Endothelial cell of umbilical vein (primary cell): Measurements from ENCODE around the gene DPYSL4. TPM values are rescaled to one million over a fixed set of nuclear protein-coding genes. Genes with fewer than 3 reads are reported as not detected.

Experiments
- BruUV-seq: library from RNA; stranded (reverse); fragments of 400-500 nt; replicated peaks from 2 replicates; lab custom pipeline; 2021; lab: Mats Ljungman, UMichigan
- CTCF ChIA-PET: fragments of 300-600, 350-600 bp; sonication (Branson Sonifier 250); formaldehyde crosslinking; loops from one replicate; lab custom pipeline; 2021; ENCODE audit warnings: antibody characterized with exemption, inconsistent platforms; lab: Charles Lee
- POLR2A ChIA-PET: fragments of 300-600, 350-600 bp; sonication (Branson Sonifier 250); formaldehyde crosslinking; loops from one replicate; lab custom pipeline; 2021; ENCODE audit warnings: antibody characterized with exemption, inconsistent platforms; lab: Charles Lee
- DNase-seq: peaks from one replicate; pipeline ENCODE4 v3.0.0-alpha.2; 2011; ENCODE audit warnings: low read depth, low spot score
- FAIRE-seq: peaks from 2 replicates; lab custom pipeline; 2011; peaks lifted over from hg19 to GRCh38; lab: Jason Lieb, UNC
- H2AFZ ChIP-seq: 2 replicates; pipeline ENCODE4 v1.6.0; 2012; ENCODE audit warnings: low read depth, low read length, control low read depth, inconsistent platforms
- H3K27ac ChIP-seq: 2 replicates; pipeline ENCODE4 v1.5.1; 2011; ENCODE audit warnings: low read depth, mild to moderate bottlenecking, control low read depth, low read length, moderate library complexity; ENCODE audit not compliant: insufficient read depth
- H3K27me3 ChIP-seq, 2 experiments: 2 replicates each; pipeline versions ENCODE4 v1.6.0 to v1.6.1; 2011; ENCODE audit warnings: low read length in 2 of 2, mixed read lengths in 1 of 2; ENCODE audit not compliant: control insufficient read depth in 2 of 2, insufficient read depth in 2 of 2
- H3K36me3 ChIP-seq, 2 experiments: 2 replicates in 1 of 2; 3 replicates in 1 of 2; pipeline ENCODE4 v1.5.1; 2011; ENCODE audit warnings: low read length in 2 of 2, mild to moderate bottlenecking in 1 of 2, moderate library complexity in 1 of 2; ENCODE audit not compliant: control insufficient read depth in 2 of 2, insufficient read depth in 2 of 2; ENCODE audit errors: extremely low read depth in 1 of 2
- H3K4me1 ChIP-seq: 3 replicates; pipeline ENCODE4 v1.5.1; 2011; ENCODE audit warnings: mild to moderate bottlenecking, low read length; ENCODE audit not compliant: control insufficient read depth, insufficient read depth; ENCODE audit errors: extremely low read depth
- H3K4me2 ChIP-seq: 2 replicates; pipeline ENCODE4 v1.6.1; 2011; ENCODE audit warnings: low read length, control low read depth, mixed read lengths; ENCODE audit not compliant: insufficient read depth
- H3K4me3 ChIP-seq, 3 experiments: fragments of 200-600 bp in 1 of 3; sonication (generic), shearing (Covaris generic) in 1 of 3; replicated peaks in 1 of 3; 2 replicates each; pipeline ENCODE4 v1.5.1; 2011 to 2016; ENCODE audit warnings: control low read depth in 3 of 3, low read length in 3 of 3, mild to moderate bottlenecking in 2 of 3, inconsistent platforms in 1 of 3, low read depth in 1 of 3, moderate library complexity in 1 of 3; ENCODE audit not compliant: insufficient read depth in 1 of 3
- H3K79me2 ChIP-seq: 2 replicates; pipeline ENCODE4 v1.6.0; 2012; ENCODE audit warnings: low read length, inconsistent platforms; ENCODE audit not compliant: control insufficient read depth, insufficient read depth
- H3K9ac ChIP-seq: replicated peaks from 2 replicates; pipeline ENCODE3; 2011; ENCODE audit warnings: low read length, control low read depth; ENCODE audit not compliant: insufficient read depth; ENCODE audit errors: extremely low read depth
- H3K9me1 ChIP-seq: replicated peaks from 3 replicates; pipeline ENCODE4 v1.6.0; 2011; ENCODE audit warnings: mild to moderate bottlenecking, low read length; ENCODE audit not compliant: control insufficient read depth, insufficient read depth; ENCODE audit errors: extremely low read depth
- H3K9me3 ChIP-seq: replicated peaks from 2 replicates; pipeline ENCODE4 v1.5.1; 2012; ENCODE audit warnings: low read length, inconsistent platforms; ENCODE audit not compliant: control insufficient read depth, insufficient read depth
- H4K20me1 ChIP-seq: replicated peaks from 2 replicates; pipeline ENCODE3; 2011; ENCODE audit warnings: mild to moderate bottlenecking, low read length; ENCODE audit not compliant: control insufficient read depth, insufficient read depth; ENCODE audit errors: extremely low read depth
- CTCF ChIP-seq, 2 donors: IDR thresholded peaks; 1 replicate in 1 of 2; 2 replicates in 1 of 2; pipeline ENCODE4 v1.5.1; 2011; ENCODE audit warnings: low read length in 2 of 2, mild to moderate bottlenecking in 2 of 2, moderate library complexity in 2 of 2, control low read depth in 1 of 2, inconsistent platforms in 1 of 2, low read depth in 1 of 2; ENCODE audit not compliant: insufficient read depth in 1 of 2; ENCODE audit errors: extremely low read depth in 1 of 2
- EZH2 ChIP-seq: IDR thresholded peaks from 2 replicates; pipeline ENCODE4 v1.6.1; 2012; ENCODE audit warnings: borderline replicate concordance, low read depth, mild to moderate bottlenecking, moderate library complexity, low read length, inconsistent platforms; ENCODE audit not compliant: severe bottlenecking
- FOS ChIP-seq: IDR thresholded peaks from 2 replicates; pipeline ENCODE4 v1.6.1; 2011; ENCODE audit warnings: mild to moderate bottlenecking, low read length, moderate library complexity, borderline replicate concordance; ENCODE audit not compliant: insufficient read depth
- GATA2 ChIP-seq: IDR thresholded peaks from 2 replicates; pipeline ENCODE4 v1.7.0; 2011; ENCODE audit warnings: low read depth, mild to moderate bottlenecking, moderate library complexity, mixed read lengths, low read length; ENCODE audit not compliant: insufficient read length, insufficient read depth
- JUN ChIP-seq: IDR thresholded peaks from 2 replicates; pipeline ENCODE4 v1.6.1; 2011; ENCODE audit warnings: borderline replicate concordance, low read depth; ENCODE audit not compliant: insufficient read length, insufficient read depth
- MAX ChIP-seq: IDR thresholded peaks from 2 replicates; pipeline ENCODE4 v1.6.1; 2011; ENCODE audit not compliant: insufficient read depth, insufficient read length
- MYC ChIP-seq: IDR thresholded peaks from one replicate; pipeline ENCODE4 v1.6.1; 2011; ENCODE audit warnings: mild to moderate bottlenecking, low read depth, low read length
- POLR2AphosphoS5 ChIP-seq: IDR thresholded peaks from 2 replicates; pipeline ENCODE4 v1.6.1; 2012; ENCODE audit warnings: low read depth, mild to moderate bottlenecking, control low read depth, low read length, moderate library complexity; ENCODE audit not compliant: insufficient read depth
- dilution Hi-C: fragments of 300-500 bp; cut with MboI; formaldehyde crosslinking; loops from one replicate; pipeline ENCODE4 v1.15.0; 2019; ENCODE audit warnings: low sequenced_read_pairs; ENCODE audit not compliant: extremely low pct_ligation_motif_present
- intact Hi-C: fragments of 100-400 bp; cut with micrococcal nuclease; formaldehyde crosslinking; loops from one replicate; pipeline ENCODE4 v1.10.0; 2022
- polyA plus RNA-seq, 4 experiments: library from polyadenylated mRNA; depleted of rRNA in 3 of 4; stranded (reverse) in 3 of 4; unstranded in 1 of 4; fragments of >200 nt; gene quantifications; 2 replicates each; pipeline versions ENCODE4 v1.2.1 to v1.2.3, GENCODE V29; 2011 to 2012; ENCODE audit warnings: missing spikeins in 1 of 4
- total RNA-seq: library from RNA; stranded (reverse); gene quantifications from 2 replicates; pipeline ENCODE4 v1.2.3, GENCODE V29; 2021

The DPYSL4 gene
- total and polyA plus RNA-seq, 2 donors (not counting 3 experiments of a cell fraction or from before 2014, with no cell fraction given) = 27.1 to 60.0 TPM

GRCh38 chr10:132167976-132168375 is 18.8 kb upstream of the DPYSL4 start:
- no TSS peak for BruUV-seq
- no peak overlapping the region for H3K4me3 ChIP-seq
- ChIA-PET CTCF (no interaction called here), POLR2A (no interaction called here)
- no peak overlapping the region for H3K9ac ChIP-seq
- H3K27me3 ChIP-seq = no peaks in the 10 kb centered on the region
- no peak for DNase-seq
- dilution Hi-C loops (no loop called here), intact Hi-C loops (no loop called here)
- H3K9me3 ChIP-seq = no peaks in the 10 kb centered on the region
- no peak overlapping the region for H2AFZ ChIP-seq
- no peak for TF ChIP-seq JUN
- TF ChIP-seq CTCF (IDR thresholded peaks at IDR 0.05; ENCODE audit: extremely low read depth in 1 of 2, insufficient read depth in 1 of 2, low read depth in 1 of 2, low read length in 2 of 2) = no peak
- TF ChIP-seq FOS = no peak
- TF ChIP-seq GATA2 = no peak
- TF ChIP-seq POLR2AphosphoS5 = no peak
- TF ChIP-seq MAX = no peak
- TF ChIP-seq MYC = no peak
- no peak for TF ChIP-seq EZH2
- H3K4me1 ChIP-seq = no peaks in the 10 kb centered on the region
- H3K9me1 ChIP-seq = no peaks in the 10 kb centered on the region
- no peak for FAIRE-seq
- no peak overlapping the region for H3K27ac ChIP-seq
- no peaks in the 10 kb centered on the region for H3K79me2 ChIP-seq
- no peak overlapping the region for H3K4me2 ChIP-seq
- no peaks in the 10 kb centered on the region for H3K36me3 ChIP-seq
- no peaks in the 10 kb centered on the region for H4K20me1 ChIP-seq
